HepG2 (cell line): Measurements from ENCODE around the gene FALEC. TPM values are rescaled to one million over a fixed set of nuclear protein-coding genes. Genes with fewer than 3 reads are reported as not detected.
A peak's percentile ranks its signal among the peaks of the same experiment; 100 is the strongest.

Experiments used
- ATAC-seq: fragments of 200-7000 bp; cut with Tn5 transposase; 3 replicates; pipeline ENCODE4 v1.9.1; 2020; ENCODE audit warnings: mild to moderate bottlenecking, moderate library complexity
- BruUV-seq: library from RNA; stranded (reverse); fragments of 400-500 nt; replicated peaks from 2 replicates; lab custom pipeline; 2021; lab: Mats Ljungman, UMichigan
- CTCF ChIA-PET: fragments of 300-600 bp; formaldehyde crosslinking; extraction: SDS; loops from one replicate; lab custom pipeline; 2021; ENCODE audit warnings: low total read pairs, inconsistent platforms, low intra/inter-chr PET ratio; lab: Yijun Ruan, JAX
- POLR2A ChIA-PET: fragments of 350-600 bp; sonication (Branson Sonifier 250); formaldehyde crosslinking; loops from one replicate; lab custom pipeline; 2020; ENCODE audit warnings: antibody characterized with exemption, inconsistent platforms; lab: Yijun Ruan, JAX
- DNase-seq: peaks from one replicate; pipeline ENCODE4 v3.0.0-alpha.2; 2015; ENCODE audit warnings: low spot score
- FAIRE-seq: peaks from 3 replicates; lab custom pipeline; 2011; peaks lifted over from hg19 to GRCh38; lab: Jason Lieb, UNC
- H2AFZ ChIP-seq: one replicate; pipeline ENCODE4 v1.6.1; 2011; ENCODE audit warnings: low read length, inconsistent platforms
- H3K27ac ChIP-seq: fragments of 300-600 bp; 3 replicates; pipeline ENCODE4 v1.8.0; 2011; ENCODE audit warnings: mixed run types, mild to moderate bottlenecking, mixed read lengths, low read length, inconsistent platforms; ENCODE audit not compliant: insufficient read depth; ENCODE audit errors: extremely low read length
- H3K27me3 ChIP-seq, 2 experiments: fragments of 200-600 bp in 1 of 2; 2 replicates in 1 of 2; 3 replicates in 1 of 2; pipeline versions ENCODE4 v1.6.0 to v1.8.0; 2011; ENCODE audit warnings: low read length in 2 of 2, mild to moderate bottlenecking in 2 of 2, moderate library complexity in 2 of 2, inconsistent platforms in 1 of 2; ENCODE audit not compliant: insufficient read depth in 2 of 2, control insufficient read depth in 1 of 2
- H3K36me3 ChIP-seq, 2 experiments: fragments of 200-600 bp in 1 of 2; replicated peaks in 1 of 2; 2 replicates in 1 of 2; 3 replicates in 1 of 2; pipeline versions ENCODE4 v1.5.1 to v1.8.0; 2011; ENCODE audit warnings: low read length in 2 of 2, inconsistent platforms in 1 of 2; ENCODE audit not compliant: insufficient read depth in 2 of 2, control insufficient read depth in 1 of 2
- H3K4me1 ChIP-seq: 2 replicates; pipeline ENCODE4 v1.5.1; 2012; ENCODE audit warnings: low read length, inconsistent platforms; ENCODE audit not compliant: insufficient read depth
- H3K4me2 ChIP-seq: 2 replicates; pipeline ENCODE4 v1.6.0; 2011; ENCODE audit warnings: low read depth, low read length, inconsistent platforms
- H3K4me3 ChIP-seq, 3 experiments: fragments of 200-600 bp in 1 of 3; sonication (generic), shearing (Covaris generic) in 1 of 3; replicated peaks in 1 of 3; 2 replicates each; pipeline ENCODE4 v1.5.1; 2011 to 2016; ENCODE audit warnings: low read length in 3 of 3, inconsistent platforms in 2 of 3, low read depth in 2 of 3, mild to moderate bottlenecking in 2 of 3, control low read depth in 1 of 3, mixed read lengths in 1 of 3; ENCODE audit not compliant: insufficient read depth in 1 of 3
- H3K79me2 ChIP-seq: one replicate; pipeline ENCODE4 v1.6.1; 2011; ENCODE audit warnings: low read length, inconsistent platforms; ENCODE audit not compliant: insufficient read depth
- H3K9ac ChIP-seq: 2 replicates; pipeline ENCODE4 v1.6.0; 2011; ENCODE audit warnings: mild to moderate bottlenecking, low read depth, low read length, inconsistent platforms; ENCODE audit not compliant: insufficient read depth
- H3K9me3 ChIP-seq: 2 replicates; pipeline ENCODE4 v1.5.1; 2012; ENCODE audit warnings: mild to moderate bottlenecking, low read length
- H4K20me1 ChIP-seq: 2 replicates; pipeline ENCODE4 v1.6.0; 2011; ENCODE audit warnings: inconsistent platforms, mild to moderate bottlenecking, low read length, moderate library complexity; ENCODE audit not compliant: insufficient read depth
- ADNP ChIP-seq: sonication (generic); formaldehyde crosslinking; IDR thresholded peaks from 2 replicates; pipeline ENCODE4 v1.4.0; 2020; ENCODE audit warnings: missing genetic modification reagents
- CTCF ChIP-seq: sonication (generic); formaldehyde crosslinking; IDR thresholded peaks from 2 replicates; pipeline ENCODE4 v1.5.0; 2020; ENCODE audit warnings: mild to moderate bottlenecking, missing genetic modification reagents, moderate library complexity
- ZFP41 ChIP-seq: sonication (generic); formaldehyde crosslinking; IDR thresholded peaks from 2 replicates; pipeline ENCODE4 v1.4.0; 2020; ENCODE audit warnings: mild to moderate bottlenecking, missing genetic modification reagents, borderline replicate concordance
- ZNF121 ChIP-seq: sonication (generic); formaldehyde crosslinking; IDR thresholded peaks from 2 replicates; pipeline ENCODE4 v1.5.0; 2020; ENCODE audit warnings: mild to moderate bottlenecking, missing genetic modification reagents
- ZNF143 ChIP-seq: sonication (generic); formaldehyde crosslinking; IDR thresholded peaks from 2 replicates; pipeline ENCODE4 v1.4.0; 2020; ENCODE audit warnings: missing genetic modification reagents
- WGBS: methylation state at CpG from one replicate; pipeline ENCODE4 v1.1.6; 2017; ENCODE audit warnings: low lambda C conversion rate; 5-methylcytosine and 5-hydroxymethylcytosine counted together
- in situ Hi-C: cut with HindIII; loops from 2 replicates; pipeline ENCODE4 v1.10.0; 2017; ENCODE audit warnings: low pct_unique_long_range_greater_than_20kb; ENCODE audit not compliant: extremely low pct_ligation_motif_present
- intact Hi-C: fragments of 100-400 bp; cut with micrococcal nuclease; formaldehyde crosslinking; loops from one replicate; pipeline ENCODE4 v1.10.0; 2022; ENCODE audit not compliant: unreplicated experiment
- polyA plus RNA-seq, 8 experiments: library from polyadenylated mRNA; depleted of rRNA in 3 of 8; stranded (reverse) in 7 of 8; unstranded in 1 of 8; fragments of >200 nt; fragmentation: Illumina TruSeq in 4 of 8; extraction: Trizol in 4 of 8; gene quantifications; 2 replicates each; pipeline versions ENCODE4 v1.2.1 to v1.2.3, GENCODE V29; 2011 to 2016; ENCODE audit warnings: low read depth in 4 of 8, missing spikeins in 1 of 8, mixed read lengths in 1 of 8; ENCODE audit not compliant: insufficient read depth in 1 of 8
- total RNA-seq, 5 experiments: library from RNA; depleted of rRNA; stranded (reverse); fragments of >200 nt; fragmentation: Illumina TruSeq; extraction: Trizol; gene quantifications; 2 replicates each; pipeline ENCODE4 v1.2.3, GENCODE V29; 2016; ENCODE audit warnings: low read depth in 1 of 5
- TF ChIP-seq, protein P1 (sequence below): sonication (generic); formaldehyde crosslinking; IDR thresholded peaks from 2 replicates; pipeline ENCODE4 v1.5.0; 2020; ENCODE audit warnings: mild to moderate bottlenecking, missing genetic modification reagents, borderline replicate concordance
- TF ChIP-seq, protein P2 (sequence below): sonication (generic); formaldehyde crosslinking; IDR thresholded peaks from 2 replicates; pipeline ENCODE4 v1.5.1; 2020; ENCODE audit warnings: mild to moderate bottlenecking, missing genetic modification reagents, moderate library complexity
- TF ChIP-seq, protein P3 (sequence below): sonication (generic); formaldehyde crosslinking; IDR thresholded peaks from 2 replicates; pipeline ENCODE4 v1.5.0; 2020; ENCODE audit warnings: mild to moderate bottlenecking, missing genetic modification reagents

The FALEC gene
- total and polyA plus RNA-seq, 2 of the 13 experiments (the other 11 are each of a cell fraction or from before 2014, with no cell fraction given): 0.33 to 0.71 TPM

DNA sequence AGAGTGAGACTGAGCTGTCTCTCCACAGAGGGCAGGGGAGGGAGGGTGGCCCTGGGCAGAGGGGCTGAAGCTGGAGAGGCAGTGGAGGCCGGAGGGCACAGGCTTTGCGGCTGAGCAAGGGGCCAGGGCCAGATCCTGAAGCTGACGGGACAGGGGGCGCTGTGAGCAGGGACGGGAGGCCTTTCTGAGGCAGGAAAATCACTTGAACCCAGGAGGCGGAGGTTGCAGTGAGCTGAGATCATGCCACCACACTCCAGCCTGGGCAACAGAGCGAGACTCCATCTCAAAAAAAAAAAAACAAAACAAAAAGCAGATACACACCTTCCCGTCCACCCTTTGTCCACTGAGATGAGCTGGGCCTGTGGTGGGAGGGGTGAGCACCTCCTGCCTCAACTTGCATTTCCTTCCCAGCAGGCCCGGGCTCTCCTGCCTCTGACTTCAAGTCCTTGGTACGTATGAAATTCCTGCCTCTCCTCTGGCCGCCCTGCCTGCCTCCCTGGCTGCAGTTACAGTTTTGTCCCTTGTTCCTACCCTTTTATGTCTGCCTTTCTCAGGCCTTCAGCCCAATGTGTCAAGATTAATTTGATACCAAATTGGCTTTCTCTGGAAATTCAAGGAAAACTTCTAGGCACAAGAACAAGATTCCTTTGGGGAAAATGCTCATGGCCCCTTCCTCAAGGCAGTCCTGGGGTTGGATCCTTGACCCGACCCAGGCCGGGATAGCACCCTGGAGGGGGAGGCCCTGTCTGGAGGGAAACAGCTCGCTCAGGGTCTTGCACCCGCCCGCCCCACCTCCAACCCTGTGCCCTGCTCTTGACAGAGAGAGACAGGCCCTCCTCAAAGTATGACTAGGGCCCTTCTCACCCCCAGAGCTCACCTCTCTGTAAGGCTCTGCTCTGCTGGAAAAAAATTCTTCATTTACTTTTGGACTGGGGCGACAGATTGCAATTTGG, 22.5 kb downstream of the FALEC start:
- BruUV-seq: no TSS peak
- Histone ChIP-seq H3K9me3 (no peaks in the 10 kb centered on the region), H3K4me2 (peak overlapping the region; percentile 53), H3K27ac (no peak overlapping the region), H2AFZ (no peak overlapping the region), H3K79me2 (no peaks in the 10 kb centered on the region), H3K27me3 (no peaks in the 10 kb centered on the region; a peak in 1 of 5 replicates), H4K20me1 (no peaks in the 10 kb centered on the region), H3K36me3 (no peaks in the 10 kb centered on the region), H3K4me3 (no peak overlapping the region), H3K9ac (no peak overlapping the region), H3K4me1 (peaks cover 70% of the 10 kb centered on the region)
- ATAC-seq: peak; percentile 64
- DNase-seq: no peak
- ChIA-PET POLR2A (interaction anchor here (0.9 to 2.0 kb wide), 2 partner anchors 12 to 23 kb away, joined by 3 to 6 read pairs; partner anchors contain the start of genes ADAMTSL4 and FALEC), CTCF (no interaction called here)
- intact Hi-C loops: no loop called here
- no peak for FAIRE-seq
- in situ Hi-C loops: loop anchor here (10.0 kb wide), 1 partner anchor 283 kb away; the partner anchor contains the start of gene CA14
- 31% methylated on average over 12 of the region's 17 CpGs for WGBS
- no peak for TF ChIP-seq ZNF143 (CRISPR knock-in tag)
- TF ChIP-seq, protein P1, sequence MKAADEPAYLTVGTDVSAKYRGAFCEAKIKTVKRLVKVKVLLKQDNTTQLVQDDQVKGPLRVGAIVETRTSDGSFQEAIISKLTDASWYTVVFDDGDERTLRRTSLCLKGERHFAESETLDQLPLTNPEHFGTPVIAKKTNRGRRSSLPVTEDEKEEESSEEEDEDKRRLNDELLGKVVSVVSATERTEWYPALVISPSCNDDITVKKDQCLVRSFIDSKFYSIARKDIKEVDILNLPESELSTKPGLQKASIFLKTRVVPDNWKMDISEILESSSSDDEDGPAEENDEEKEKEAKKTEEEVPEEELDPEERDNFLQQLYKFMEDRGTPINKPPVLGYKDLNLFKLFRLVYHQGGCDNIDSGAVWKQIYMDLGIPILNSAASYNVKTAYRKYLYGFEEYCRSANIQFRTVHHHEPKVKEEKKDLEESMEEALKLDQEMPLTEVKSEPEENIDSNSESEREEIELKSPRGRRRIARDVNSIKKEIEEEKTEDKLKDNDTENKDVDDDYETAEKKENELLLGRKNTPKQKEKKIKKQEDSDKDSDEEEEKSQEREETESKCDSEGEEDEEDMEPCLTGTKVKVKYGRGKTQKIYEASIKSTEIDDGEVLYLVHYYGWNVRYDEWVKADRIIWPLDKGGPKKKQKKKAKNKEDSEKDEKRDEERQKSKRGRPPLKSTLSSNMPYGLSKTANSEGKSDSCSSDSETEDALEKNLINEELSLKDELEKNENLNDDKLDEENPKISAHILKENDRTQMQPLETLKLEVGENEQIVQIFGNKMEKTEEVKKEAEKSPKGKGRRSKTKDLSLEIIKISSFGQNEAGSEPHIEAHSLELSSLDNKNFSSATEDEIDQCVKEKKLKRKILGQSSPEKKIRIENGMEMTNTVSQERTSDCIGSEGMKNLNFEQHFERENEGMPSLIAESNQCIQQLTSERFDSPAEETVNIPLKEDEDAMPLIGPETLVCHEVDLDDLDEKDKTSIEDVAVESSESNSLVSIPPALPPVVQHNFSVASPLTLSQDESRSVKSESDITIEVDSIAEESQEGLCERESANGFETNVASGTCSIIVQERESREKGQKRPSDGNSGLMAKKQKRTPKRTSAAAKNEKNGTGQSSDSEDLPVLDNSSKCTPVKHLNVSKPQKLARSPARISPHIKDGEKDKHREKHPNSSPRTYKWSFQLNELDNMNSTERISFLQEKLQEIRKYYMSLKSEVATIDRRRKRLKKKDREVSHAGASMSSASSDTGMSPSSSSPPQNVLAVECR: peak; percentile 17; the same call in 1 of the 2 replicates
- 0 out of 2 replicates have a peak, but pooled peaks have one; percentile 28 for TF ChIP-seq ADNP (CRISPR knock-in tag)
- peak; percentile 61 for TF ChIP-seq CTCF
- TF ChIP-seq, protein P2, sequence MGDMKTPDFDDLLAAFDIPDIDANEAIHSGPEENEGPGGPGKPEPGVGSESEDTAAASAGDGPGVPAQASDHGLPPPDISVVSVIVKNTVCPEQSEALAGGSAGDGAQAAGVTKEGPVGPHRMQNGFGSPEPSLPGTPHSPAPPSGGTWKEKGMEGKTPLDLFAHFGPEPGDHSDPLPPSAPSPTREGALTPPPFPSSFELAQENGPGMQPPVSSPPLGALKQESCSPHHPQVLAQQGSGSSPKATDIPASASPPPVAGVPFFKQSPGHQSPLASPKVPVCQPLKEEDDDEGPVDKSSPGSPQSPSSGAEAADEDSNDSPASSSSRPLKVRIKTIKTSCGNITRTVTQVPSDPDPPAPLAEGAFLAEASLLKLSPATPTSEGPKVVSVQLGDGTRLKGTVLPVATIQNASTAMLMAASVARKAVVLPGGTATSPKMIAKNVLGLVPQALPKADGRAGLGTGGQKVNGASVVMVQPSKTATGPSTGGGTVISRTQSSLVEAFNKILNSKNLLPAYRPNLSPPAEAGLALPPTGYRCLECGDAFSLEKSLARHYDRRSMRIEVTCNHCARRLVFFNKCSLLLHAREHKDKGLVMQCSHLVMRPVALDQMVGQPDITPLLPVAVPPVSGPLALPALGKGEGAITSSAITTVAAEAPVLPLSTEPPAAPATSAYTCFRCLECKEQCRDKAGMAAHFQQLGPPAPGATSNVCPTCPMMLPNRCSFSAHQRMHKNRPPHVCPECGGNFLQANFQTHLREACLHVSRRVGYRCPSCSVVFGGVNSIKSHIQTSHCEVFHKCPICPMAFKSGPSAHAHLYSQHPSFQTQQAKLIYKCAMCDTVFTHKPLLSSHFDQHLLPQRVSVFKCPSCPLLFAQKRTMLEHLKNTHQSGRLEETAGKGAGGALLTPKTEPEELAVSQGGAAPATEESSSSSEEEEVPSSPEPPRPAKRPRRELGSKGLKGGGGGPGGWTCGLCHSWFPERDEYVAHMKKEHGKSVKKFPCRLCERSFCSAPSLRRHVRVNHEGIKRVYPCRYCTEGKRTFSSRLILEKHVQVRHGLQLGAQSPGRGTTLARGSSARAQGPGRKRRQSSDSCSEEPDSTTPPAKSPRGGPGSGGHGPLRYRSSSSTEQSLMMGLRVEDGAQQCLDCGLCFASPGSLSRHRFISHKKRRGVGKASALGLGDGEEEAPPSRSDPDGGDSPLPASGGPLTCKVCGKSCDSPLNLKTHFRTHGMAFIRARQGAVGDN (CRISPR knock-in tag): 0 out of 2 replicates have a peak, but pooled peaks have one; percentile 27
- TF ChIP-seq ZFP41 (CRISPR knock-in tag): no peak
- TF ChIP-seq ZNF121 (CRISPR knock-in tag): peak; percentile 77
- TF ChIP-seq, protein P3, sequence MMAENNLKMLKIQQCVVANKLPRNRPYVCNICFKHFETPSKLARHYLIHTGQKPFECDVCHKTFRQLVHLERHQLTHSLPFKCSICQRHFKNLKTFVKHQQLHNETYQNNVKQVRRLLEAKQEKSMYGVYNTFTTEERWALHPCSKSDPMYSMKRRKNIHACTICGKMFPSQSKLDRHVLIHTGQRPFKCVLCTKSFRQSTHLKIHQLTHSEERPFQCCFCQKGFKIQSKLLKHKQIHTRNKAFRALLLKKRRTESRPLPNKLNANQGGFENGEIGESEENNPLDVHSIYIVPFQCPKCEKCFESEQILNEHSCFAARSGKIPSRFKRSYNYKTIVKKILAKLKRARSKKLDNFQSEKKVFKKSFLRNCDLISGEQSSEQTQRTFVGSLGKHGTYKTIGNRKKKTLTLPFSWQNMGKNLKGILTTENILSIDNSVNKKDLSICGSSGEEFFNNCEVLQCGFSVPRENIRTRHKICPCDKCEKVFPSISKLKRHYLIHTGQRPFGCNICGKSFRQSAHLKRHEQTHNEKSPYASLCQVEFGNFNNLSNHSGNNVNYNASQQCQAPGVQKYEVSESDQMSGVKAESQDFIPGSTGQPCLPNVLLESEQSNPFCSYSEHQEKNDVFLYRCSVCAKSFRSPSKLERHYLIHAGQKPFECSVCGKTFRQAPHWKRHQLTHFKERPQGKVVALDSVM (CRISPR knock-in tag): peak; percentile 79
